Stimulated activated naive CD4-positive, alpha-beta T cell treated with Interleukin-2 at 50 U/mL for 16 hours (primary cell): ENCODE measurements around the gene ZNF224.

Source experiments
- DNase-seq: peaks from one replicate; lab custom pipeline; 2025; lab: John Stamatoyannopoulos, UW

ZNF224 gene

DNA sequence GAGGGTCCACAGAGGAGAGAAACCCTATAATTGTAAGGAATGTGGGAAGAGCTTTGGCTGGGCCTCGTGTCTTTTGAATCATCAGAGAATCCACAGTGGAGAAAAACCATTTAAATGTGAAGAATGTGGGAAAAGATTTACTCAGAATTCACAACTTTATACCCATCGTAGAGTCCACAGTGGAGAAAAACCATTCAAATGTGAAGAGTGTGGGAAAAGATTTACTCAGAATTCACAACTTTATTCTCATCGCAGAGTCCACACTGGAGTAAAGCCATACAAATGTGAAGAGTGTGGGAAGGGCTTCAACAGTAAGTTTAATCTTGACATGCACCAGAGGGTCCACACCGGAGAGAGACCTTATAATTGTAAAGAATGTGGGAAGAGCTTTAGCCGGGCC is 37.8 kb downstream of the ZNF224 start:
- DNase-seq, result no peak

DNA sequence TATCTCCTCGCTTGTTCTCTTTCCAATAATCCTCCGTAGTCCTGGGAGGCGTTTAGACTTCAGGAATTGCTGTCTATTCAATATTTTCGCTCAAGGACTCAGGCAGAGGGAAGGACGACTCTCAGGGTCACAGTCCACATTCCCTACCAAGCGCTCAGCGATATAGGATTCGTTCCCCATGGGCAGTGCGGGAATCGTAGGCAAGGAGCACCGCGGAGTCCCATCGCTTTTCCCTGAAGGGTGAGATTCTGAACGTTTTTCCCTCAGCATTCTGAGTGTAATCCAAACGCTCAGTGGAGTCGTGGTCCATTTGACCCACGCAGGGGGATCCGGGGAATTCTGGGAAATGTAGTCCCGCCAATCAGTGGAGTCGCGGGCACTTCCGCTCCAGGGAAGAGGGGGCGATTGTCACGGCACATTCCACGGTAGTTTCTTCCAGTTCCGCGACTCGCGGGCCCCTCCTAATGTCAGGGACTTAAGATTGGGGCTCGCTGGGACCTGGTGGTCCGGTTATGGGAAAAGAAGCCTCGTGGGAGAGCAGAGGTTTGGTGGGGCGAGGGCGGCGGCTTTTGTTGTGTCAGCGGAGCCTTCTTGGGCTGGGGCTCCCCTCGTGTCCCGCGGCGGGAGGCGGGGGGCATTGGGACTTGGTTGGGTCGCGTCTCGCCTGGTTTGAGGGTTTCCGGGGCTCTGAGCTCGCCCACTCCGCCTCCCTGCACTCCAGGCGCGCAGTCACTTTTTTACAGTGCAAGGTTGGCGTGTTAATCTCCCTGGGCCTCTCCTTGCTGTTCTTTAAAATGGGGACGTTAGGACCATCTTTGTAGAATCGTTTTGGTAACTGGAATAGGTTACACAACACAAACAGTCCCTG is 47.3 kb downstream of the ZNF224 start, which contains the start of gene ZNF234:
TSS of gene ZNF234 (plus strand) at position 364 of the 868 bp plus-strand sequence. CDS start 3,079 bp downstream, outside the sequence.
- DNase-seq, result peak; percentile 67

GRCh38 chr19:44142059-44142433 is 47.9 kb downstream of the ZNF224 start:
- DNase-seq, result no peak

DNA sequence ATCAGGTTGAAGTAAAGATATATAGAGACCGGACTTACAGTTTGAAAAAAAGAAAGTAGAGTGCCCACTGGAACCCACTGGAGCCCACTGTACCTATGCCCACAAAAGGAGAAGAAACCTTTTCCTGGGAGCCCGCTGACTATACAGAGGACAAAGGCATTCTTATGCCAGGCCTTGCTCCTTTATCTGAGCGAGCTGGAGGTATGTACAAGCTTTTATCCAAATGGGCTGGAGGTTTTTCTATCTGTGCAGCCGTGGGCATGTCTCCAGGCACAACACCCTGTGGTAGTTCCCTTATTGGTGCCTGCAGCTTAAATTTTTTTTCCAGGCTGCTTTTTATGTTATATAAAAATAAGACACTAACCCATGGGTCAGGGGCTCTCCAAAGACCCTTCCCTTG is 55.6 kb downstream of the ZNF224 start:
- DNase-seq, result no peak

GRCh38 chr19:44151491-44151890 is 57.3 kb downstream of the ZNF224 start:
- no peak for DNase-seq

- no peak for DNase-seq
These were observed 62.3 kb downstream of the ZNF224 start for GRCh38 chr19:44156475-44156874.
